Naive B cell (primary cell): ENCODE data around the gene DAGLA. TPM values are rescaled to one million over a fixed set of nuclear protein-coding genes. Genes with fewer than 3 reads are reported as not detected.

Source experiments
- ATAC-seq, 2 donors: fragments of 150-1000 bp; cut with Tn5 transposase; 2 replicates each; pipeline ENCODE4 v1.10.0; 2021; ENCODE audit warnings: low read depth in 2 of 2, mild to moderate bottlenecking in 2 of 2, moderate library complexity in 2 of 2
- DNase-seq: peaks from one replicate; pipeline ENCODE4 v3.0.0; 2022
- H3K27ac Mint-ChIP-seq, 6 donors: one replicate each; pipeline ENCODE4 v1.8.0; 2020 to 2022; ENCODE audit warnings: mild to moderate bottlenecking in 6 of 6, mixed read lengths in 6 of 6, moderate library complexity in 5 of 6, inconsistent platforms in 2 of 6
- H3K27me3 Mint-ChIP-seq, 3 donors: one replicate each; pipeline ENCODE4 v1.8.0; 2021 to 2022; ENCODE audit warnings: mixed read lengths in 3 of 3, mild to moderate bottlenecking in 1 of 3
- H3K36me3 Mint-ChIP-seq, 2 donors: one replicate each; pipeline ENCODE4 v1.8.0; 2020 to 2022; ENCODE audit warnings: mixed read lengths in 2 of 2, inconsistent platforms in 1 of 2, mild to moderate bottlenecking in 1 of 2
- H3K4me1 Mint-ChIP-seq, 3 donors: one replicate each; pipeline ENCODE4 v1.8.0; 2020 to 2022; ENCODE audit warnings: mixed read lengths in 3 of 3, inconsistent platforms in 1 of 3, mild to moderate bottlenecking in 1 of 3, moderate library complexity in 1 of 3
- H3K4me3 Mint-ChIP-seq, 8 donors: one replicate each; pipeline ENCODE4 v1.8.0; 2020 to 2022; ENCODE audit warnings: mild to moderate bottlenecking in 8 of 8, mixed read lengths in 8 of 8, moderate library complexity in 8 of 8, inconsistent platforms in 2 of 8
- H3K9me3 Mint-ChIP-seq, 7 donors: one replicate each; pipeline ENCODE4 v1.8.0; 2020 to 2022; ENCODE audit warnings: mixed read lengths in 7 of 7, mild to moderate bottlenecking in 5 of 7, inconsistent platforms in 2 of 7, moderate library complexity in 1 of 7
- polyA plus RNA-seq, 6 donors: library from polyadenylated mRNA; unstranded; fragments of 300-500 nt; fragmentation: Illumina TruSeq; gene quantifications; one replicate each; pipeline ENCODE4 v1.2.3, GENCODE V29; 2021; ENCODE audit warnings: low read depth in 6 of 6

DAGLA gene
- polyA plus RNA-seq, 6 donors from 2014 or later: not detected

GRCh38 chr11:61733120-61733978, 53.2 kb downstream of the DAGLA start:
- H3K4me3 Mint-ChIP-seq: no peak overlapping the region
- H3K27me3 Mint-ChIP-seq: peaks cover 0 to 13% (median 4%) of the 10 kb centered on the region in 3 donors
- H3K27ac Mint-ChIP-seq: peak overlapping the region in 4 of 6 donors; percentile 64 to 85 (median 70)
- peaks cover 0 to 2% (median 0%) of the 10 kb centered on the region in 7 donors for H3K9me3 Mint-ChIP-seq
- no peaks in the 10 kb centered on the region for H3K36me3 Mint-ChIP-seq
- DNase-seq: peak; percentile 68
- ATAC-seq: peak; percentile 94 to 98
- H3K4me1 Mint-ChIP-seq: peaks cover 4 to 7% (median 6%) of the 10 kb centered on the region in 3 donors

DNA sequence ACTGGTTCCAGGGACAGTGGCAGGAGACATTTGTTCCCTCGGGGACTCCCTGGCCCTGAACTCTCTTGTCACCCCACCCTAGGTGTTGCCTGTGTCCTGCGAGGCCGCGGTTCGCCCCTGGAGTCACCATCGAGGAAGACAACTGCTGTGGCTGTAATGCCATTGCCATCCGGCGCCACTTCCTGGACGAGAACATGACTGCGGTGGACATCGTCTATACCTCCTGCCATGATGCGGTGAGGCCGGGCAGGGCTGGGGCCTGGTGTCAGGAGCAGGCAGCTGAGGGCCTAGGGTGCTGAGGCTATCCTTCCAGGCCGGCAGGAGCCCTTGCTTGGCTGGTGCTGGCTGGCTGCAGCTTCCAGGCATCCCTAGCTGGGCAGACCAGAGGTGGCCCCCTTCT, 54.6 kb downstream of the DAGLA start:
- no peak for DNase-seq
- Mint-ChIP-seq H3K4me1 (peaks cover 4 to 7% (median 5%) of the 10 kb centered on the region in 3 donors), H3K27ac (no peak overlapping the region), H3K27me3 (peaks cover 0 to 15% (median 6%) of the 10 kb centered on the region in 3 donors), H3K4me3 (no peak overlapping the region), H3K9me3 (peaks cover 0 to 2% (median 0%) of the 10 kb centered on the region in 7 donors), H3K36me3 (no peaks in the 10 kb centered on the region)
- no peak for ATAC-seq

DNA sequence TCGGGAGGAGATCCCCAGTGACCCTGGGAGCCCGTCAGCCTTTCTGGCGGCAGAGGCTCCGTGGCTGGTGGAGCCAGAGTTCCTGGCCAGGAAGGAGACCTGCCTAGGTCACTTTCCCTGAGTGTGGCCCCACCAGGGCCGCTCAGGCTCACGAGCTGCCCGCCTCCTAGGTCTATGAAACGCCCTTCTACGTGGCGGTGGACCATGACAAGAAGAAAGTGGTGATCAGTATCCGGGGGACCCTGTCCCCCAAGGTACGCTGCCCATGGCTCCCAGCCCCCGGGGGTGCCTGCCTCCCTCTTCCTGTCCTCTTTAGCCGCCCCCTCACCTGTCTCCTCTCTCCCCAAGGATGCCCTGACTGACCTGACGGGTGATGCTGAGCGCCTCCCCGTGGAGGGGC, 55.2 kb downstream of the DAGLA start:
- peaks cover 4 to 7% (median 5%) of the 10 kb centered on the region in 3 donors for H3K4me1 Mint-ChIP-seq
- no peak for ATAC-seq
- H3K9me3 Mint-ChIP-seq: peaks cover 0 to 2% (median 0%) of the 10 kb centered on the region in 7 donors
- no peak for DNase-seq
- no peak overlapping the region for H3K4me3 Mint-ChIP-seq
- H3K27me3 Mint-ChIP-seq: peaks cover 0 to 15% (median 6%) of the 10 kb centered on the region in 3 donors
- H3K27ac Mint-ChIP-seq: no peak overlapping the region
- H3K36me3 Mint-ChIP-seq: no peaks in the 10 kb centered on the region

DNA sequence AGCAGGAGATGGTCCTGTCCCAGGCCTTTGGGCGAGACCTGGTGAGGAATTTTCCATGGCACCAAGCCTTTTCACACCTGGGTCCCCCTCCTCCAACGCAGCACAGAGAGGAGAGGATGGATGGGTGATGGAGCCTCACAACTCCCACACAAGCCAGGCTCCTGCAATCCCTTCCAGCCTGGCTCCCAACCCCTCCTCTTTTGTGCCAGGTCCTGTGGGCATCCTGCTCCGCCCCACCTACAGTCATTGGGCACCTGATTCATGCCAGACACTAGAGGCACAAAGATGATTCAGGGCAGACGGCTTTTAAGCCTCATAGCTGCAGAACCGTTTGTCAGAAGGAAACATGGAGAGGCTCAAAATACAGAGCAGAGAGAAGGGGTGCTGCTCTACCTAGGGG, 56.1 kb downstream of the DAGLA start:
- peaks cover 4 to 7% (median 5%) of the 10 kb centered on the region in 3 donors for H3K4me1 Mint-ChIP-seq
- no peak for DNase-seq
- no peaks in the 10 kb centered on the region for H3K36me3 Mint-ChIP-seq
- peaks cover 0 to 15% (median 6%) of the 10 kb centered on the region in 3 donors for H3K27me3 Mint-ChIP-seq
- H3K4me3 Mint-ChIP-seq: no peak overlapping the region
- no peak for ATAC-seq
- H3K27ac Mint-ChIP-seq: no peak overlapping the region
- H3K9me3 Mint-ChIP-seq: peaks cover 0 to 2% (median 0%) of the 10 kb centered on the region in 7 donors

DNA sequence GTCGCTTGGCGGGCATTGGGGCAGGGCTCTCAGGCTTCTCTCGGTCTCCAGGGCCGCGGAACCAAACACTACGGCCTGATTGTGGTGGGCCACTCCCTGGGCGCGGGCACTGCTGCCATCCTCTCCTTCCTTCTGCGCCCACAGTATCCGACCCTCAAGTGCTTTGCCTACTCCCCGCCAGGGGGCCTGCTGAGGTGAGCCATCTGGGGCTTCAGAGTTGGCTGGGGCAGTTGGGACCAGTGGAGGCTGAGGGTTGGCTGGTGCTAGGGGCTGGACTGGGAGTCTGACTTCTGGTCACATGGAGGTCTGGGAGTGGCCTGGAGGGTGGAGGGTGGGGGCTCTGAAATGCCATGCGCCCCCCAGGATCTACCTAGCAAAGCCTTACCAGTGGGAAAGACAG, 56.9 kb downstream of the DAGLA start:
- Mint-ChIP-seq H3K36me3 (no peaks in the 10 kb centered on the region), H3K4me3 (no peak overlapping the region), H3K27ac (no peak overlapping the region), H3K27me3 (peaks cover 0 to 15% (median 6%) of the 10 kb centered on the region in 3 donors), H3K9me3 (peaks cover 0 to 2% (median 0%) of the 10 kb centered on the region in 7 donors), H3K4me1 (peaks cover 4 to 7% (median 5%) of the 10 kb centered on the region in 3 donors)
- DNase-seq: no peak
- ATAC-seq: no peak

GRCh38 chr11:61737636-61738386, 57.6 kb downstream of the DAGLA start:
- H3K4me1 Mint-ChIP-seq: peaks cover 4 to 7% (median 5%) of the 10 kb centered on the region in 3 donors
- peaks cover 0 to 2% (median 0%) of the 10 kb centered on the region in 7 donors for H3K9me3 Mint-ChIP-seq
- H3K27me3 Mint-ChIP-seq: peaks cover 0 to 15% (median 6%) of the 10 kb centered on the region in 3 donors
- no peak overlapping the region for H3K27ac Mint-ChIP-seq
- ATAC-seq (no peak), DNase-seq (no peak)
- H3K36me3 Mint-ChIP-seq: no peaks in the 10 kb centered on the region
- no peak overlapping the region for H3K4me3 Mint-ChIP-seq

DNA sequence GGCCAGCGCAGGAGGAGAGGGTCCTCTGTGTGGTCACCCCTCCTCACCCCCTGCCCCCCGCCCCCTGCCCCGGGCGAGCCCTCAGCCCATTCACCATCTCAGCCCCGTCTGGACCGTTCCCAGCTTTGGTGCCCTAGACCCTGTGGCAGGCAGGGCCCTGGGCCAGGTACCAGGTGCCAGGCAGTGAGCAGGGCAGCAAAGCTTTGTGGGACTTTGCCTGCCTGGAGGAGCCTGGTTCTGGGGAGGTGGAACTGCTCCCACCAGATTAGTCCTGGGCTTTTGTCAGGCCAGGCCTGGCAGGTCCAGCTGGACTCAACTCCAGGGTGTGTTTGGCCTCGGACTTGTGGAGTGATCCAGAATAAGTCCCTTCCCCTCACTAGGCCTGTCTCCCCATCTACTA, 58.6 kb downstream of the DAGLA start:
- H3K27ac Mint-ChIP-seq: no peak overlapping the region
- H3K27me3 Mint-ChIP-seq: peaks cover 0 to 9% (median 6%) of the 10 kb centered on the region in 3 donors
- no peak for DNase-seq
- H3K9me3 Mint-ChIP-seq: no peaks in the 10 kb centered on the region
- H3K4me1 Mint-ChIP-seq: no peaks in the 10 kb centered on the region
- H3K4me3 Mint-ChIP-seq: no peak overlapping the region
- ATAC-seq: no peak
- no peaks in the 10 kb centered on the region for H3K36me3 Mint-ChIP-seq

- H3K27ac Mint-ChIP-seq: no peak overlapping the region
- no peaks in the 10 kb centered on the region for H3K36me3 Mint-ChIP-seq
- H3K27me3 Mint-ChIP-seq: peaks cover 0 to 9% (median 6%) of the 10 kb centered on the region in 3 donors
- H3K4me3 Mint-ChIP-seq: no peak overlapping the region
- H3K9me3 Mint-ChIP-seq: no peaks in the 10 kb centered on the region
- DNase-seq (no peak), ATAC-seq (no peak)
- no peaks in the 10 kb centered on the region for H3K4me1 Mint-ChIP-seq
Measured at GRCh38 chr11:61739413-61739812, 59.2 kb downstream of the DAGLA start.

DNA sequence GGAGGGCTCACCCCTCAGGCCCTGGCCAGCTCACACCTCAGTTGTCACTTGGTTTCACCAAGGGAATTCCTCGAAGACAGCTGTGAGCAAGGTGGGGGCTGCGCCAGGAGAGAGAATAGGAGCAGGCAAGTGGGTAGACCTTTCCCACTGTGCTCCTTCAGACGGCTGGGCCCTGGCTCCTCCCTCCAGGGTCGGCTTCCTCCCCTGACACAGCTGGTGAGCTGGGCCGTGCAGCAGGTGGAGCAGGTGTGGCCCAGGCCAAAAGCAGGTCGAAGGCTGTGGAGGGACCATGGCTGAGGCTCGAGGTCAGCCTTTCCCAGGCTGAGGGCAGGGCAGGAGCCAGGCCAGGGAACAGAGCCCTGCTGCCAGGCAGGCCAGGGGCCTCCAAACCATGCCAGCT, 59.8 kb downstream of the DAGLA start:
- no peak for DNase-seq
- no peaks in the 10 kb centered on the region for H3K4me1 Mint-ChIP-seq
- H3K4me3 Mint-ChIP-seq: no peak overlapping the region
- no peak for ATAC-seq
- H3K27ac Mint-ChIP-seq: peak overlapping the region in 1 of 6 donors; percentile 28
- H3K9me3 Mint-ChIP-seq: no peaks in the 10 kb centered on the region
- peaks cover 0 to 9% (median 6%) of the 10 kb centered on the region in 3 donors for H3K27me3 Mint-ChIP-seq
- no peaks in the 10 kb centered on the region for H3K36me3 Mint-ChIP-seq

DNA sequence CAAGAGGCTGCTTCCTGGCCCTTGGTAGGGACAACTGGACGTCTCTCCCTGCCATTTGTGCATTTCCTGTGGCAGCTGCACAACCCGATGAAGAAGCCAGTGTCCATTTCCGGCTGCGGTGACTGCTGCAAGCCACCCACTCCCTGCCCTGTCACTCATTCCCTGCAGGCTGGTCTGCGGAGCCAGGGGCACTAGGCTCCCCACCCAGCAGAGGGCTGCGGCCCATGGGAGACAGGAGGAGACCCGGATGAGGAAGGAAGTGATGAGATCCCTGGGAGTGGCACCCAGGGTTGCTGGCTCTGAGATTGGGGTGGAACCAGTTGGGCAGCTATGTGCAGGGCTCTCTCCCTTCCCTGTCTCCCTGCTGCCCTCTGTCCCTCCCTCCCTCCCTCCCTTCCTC, 62.2 kb downstream of the DAGLA start:
- DNase-seq: no peak
- no peaks in the 10 kb centered on the region for H3K9me3 Mint-ChIP-seq
- no peaks in the 10 kb centered on the region for H3K4me1 Mint-ChIP-seq
- no peak overlapping the region for H3K27ac Mint-ChIP-seq
- H3K27me3 Mint-ChIP-seq: peaks cover 0 to 9% (median 6%) of the 10 kb centered on the region in 3 donors
- no peak for ATAC-seq
- H3K4me3 Mint-ChIP-seq: no peak overlapping the region
- no peaks in the 10 kb centered on the region for H3K36me3 Mint-ChIP-seq

GRCh38 chr11:61743486-61744095, 63.4 kb downstream of the DAGLA start:
- no peak for ATAC-seq
- no peaks in the 10 kb centered on the region for H3K4me1 Mint-ChIP-seq
- no peaks in the 10 kb centered on the region for H3K9me3 Mint-ChIP-seq
- no peaks in the 10 kb centered on the region for H3K36me3 Mint-ChIP-seq
- no peak overlapping the region for H3K4me3 Mint-ChIP-seq
- peaks cover 0 to 4% (median 1%) of the 10 kb centered on the region in 3 donors for H3K27me3 Mint-ChIP-seq
- no peak for DNase-seq
- H3K27ac Mint-ChIP-seq: no peak overlapping the region

- Mint-ChIP-seq H3K4me3 (no peak overlapping the region), H3K4me1 (no peaks in the 10 kb centered on the region), H3K27me3 (peaks cover 1 to 10% (median 7%) of the 10 kb centered on the region in 3 donors), H3K9me3 (no peaks in the 10 kb centered on the region), H3K27ac (no peak overlapping the region), H3K36me3 (no peaks in the 10 kb centered on the region)
- no peak for DNase-seq
- no peak for ATAC-seq
Measured at GRCh38 chr11:61744181-61744580, 64.0 kb downstream of the DAGLA start.

GRCh38 chr11:61744609-61745156, 64.5 kb downstream of the DAGLA start:
- DNase-seq (no peak), ATAC-seq (no peak)
- no peak overlapping the region for H3K27ac Mint-ChIP-seq
- no peaks in the 10 kb centered on the region for H3K9me3 Mint-ChIP-seq
- H3K4me1 Mint-ChIP-seq: no peaks in the 10 kb centered on the region
- H3K4me3 Mint-ChIP-seq: no peak overlapping the region
- H3K36me3 Mint-ChIP-seq: no peaks in the 10 kb centered on the region
- peaks cover 5 to 15% (median 12%) of the 10 kb centered on the region in 3 donors for H3K27me3 Mint-ChIP-seq
